Left ventricle myocardium inferior (tissue), 1 donor: ENCODE results near the gene RAP1GAP2. TPM values are rescaled to one million over a fixed set of nuclear protein-coding genes. Genes with fewer than 3 reads are reported as not detected.

ENCODE experiments used
- DNase-seq: peaks from one replicate; pipeline ENCODE4 v3.0.0-alpha.2; 2020
- H3K27ac ChIP-seq: fragments of 200-600 bp; replicated peaks from 2 replicates; pipeline ENCODE4 v1.8.0; 2021
- H3K27me3 ChIP-seq: fragments of 200-600 bp; 2 replicates; pipeline ENCODE4 v1.8.0; 2021; ENCODE audit warnings: low read depth
- H3K36me3 ChIP-seq: fragments of 200-600 bp; 2 replicates; pipeline ENCODE4 v1.8.0; 2021
- H3K4me1 ChIP-seq: fragments of 200-600 bp; 2 replicates; pipeline ENCODE4 v1.8.0; 2021
- H3K4me3 ChIP-seq: fragments of 200-600 bp; 2 replicates; pipeline ENCODE4 v1.8.0; 2021; ENCODE audit warnings: mild to moderate bottlenecking, moderate library complexity
- H3K9me3 ChIP-seq: fragments of 200-600 bp; replicated peaks from 2 replicates; pipeline ENCODE4 v1.8.0; 2021
- CTCF ChIP-seq: fragments of 200-600 bp; IDR thresholded peaks from 2 replicates; pipeline ENCODE4 v1.8.0; 2021; ENCODE audit warnings: antibody characterized with exemption, mild to moderate bottlenecking, borderline replicate concordance
- intact Hi-C: fragments of 100-400 bp; cut with micrococcal nuclease; formaldehyde crosslinking; loops from one replicate; pipeline ENCODE4 v1.11.0; 2022
- total RNA-seq: library from RNA; stranded (reverse); fragmentation: NEBNext Ultra II Directional; extraction: Animal tissue kit (Norgen Biotek cat#: 25700); gene quantifications from one replicate; pipeline ENCODE4 v1.2.1, GENCODE V29; 2021
- donor health status: DM: no; HTN: yes; CAD: no; lungs with severe emphysema.

The RAP1GAP2 gene
- total RNA-seq, 1 donor from 2014 or later: 63.8 TPM

GRCh38 chr17:2852729-2853282 is 56.6 kb downstream of the RAP1GAP2 start:
- Histone ChIP-seq H3K36me3 (no peaks in the 10 kb centered on the region), H3K27ac (peak overlapping the region; percentile 88), H3K4me1 (peaks cover 58% of the 10 kb centered on the region), H3K4me3 (peak overlapping the region; percentile 78), H3K27me3 (peaks cover 11% of the 10 kb centered on the region), H3K9me3 (no peaks in the 10 kb centered on the region)
- no peak for TF ChIP-seq CTCF
- intact Hi-C loops: no loop called here
- no peak for DNase-seq

GRCh38 chr17:2853283-2854142 is 57.3 kb downstream of the RAP1GAP2 start:
- TF ChIP-seq CTCF: no peak
- intact Hi-C loops: no loop called here
- Histone ChIP-seq H3K27ac (peak overlapping the region; percentile 88), H3K36me3 (no peaks in the 10 kb centered on the region), H3K4me3 (peak overlapping the region; percentile 78), H3K4me1 (peaks cover 51% of the 10 kb centered on the region), H3K9me3 (no peaks in the 10 kb centered on the region), H3K27me3 (peaks cover 11% of the 10 kb centered on the region)
- peak; percentile 58 for DNase-seq

GRCh38 chr17:2854143-2855055 is 58.2 kb downstream of the RAP1GAP2 start:
- peak; percentile 33 for DNase-seq
- no peaks in the 10 kb centered on the region for H3K36me3 ChIP-seq
- peaks cover 44% of the 10 kb centered on the region for H3K4me1 ChIP-seq
- H3K9me3 ChIP-seq: no peaks in the 10 kb centered on the region
- H3K27ac ChIP-seq: peak overlapping the region; percentile 88
- TF ChIP-seq CTCF: no peak
- H3K4me3 ChIP-seq: peak overlapping the region; percentile 78
- H3K27me3 ChIP-seq: peaks cover 11% of the 10 kb centered on the region
- intact Hi-C loops: no loop called here

- Histone ChIP-seq H3K27me3 (peaks cover 11% of the 10 kb centered on the region), H3K9me3 (no peaks in the 10 kb centered on the region), H3K4me1 (peaks cover 51% of the 10 kb centered on the region), H3K36me3 (no peaks in the 10 kb centered on the region), H3K27ac (no peak overlapping the region), H3K4me3 (peak overlapping the region; percentile 78)
- intact Hi-C loops: no loop called here
- TF ChIP-seq CTCF: no peak
- DNase-seq: no peak
Measured at GRCh38 chr17:2855063-2855600, 58.9 kb downstream of the RAP1GAP2 start.

- H3K9me3 ChIP-seq: no peaks in the 10 kb centered on the region
- H3K36me3 ChIP-seq: no peaks in the 10 kb centered on the region
- no peak overlapping the region for H3K4me3 ChIP-seq
- H3K27me3 ChIP-seq: peaks cover 11% of the 10 kb centered on the region
- intact Hi-C loops: no loop called here
- no peak for TF ChIP-seq CTCF
- peaks cover 54% of the 10 kb centered on the region for H3K4me1 ChIP-seq
- DNase-seq: no peak
- H3K27ac ChIP-seq: no peak overlapping the region
Measured at GRCh38 chr17:2856727-2857126, 60.5 kb downstream of the RAP1GAP2 start.
